NCI-H2107 (cell line): ENCODE measurements around the gene SURF1.
"Not testable (repeated sequence)": the region's sequence is repeated elsewhere in the genome, so short reads cannot be mapped to it uniquely, and the experiment has no call there.

ENCODE experiments used
- DNase-seq: peaks from one replicate; lab custom pipeline; 2025; lab: John Stamatoyannopoulos, UW

SURF1 gene

GRCh38 chr9:133321411-133321935 is 34.8 kb downstream of the SURF1 start:
- no peak for DNase-seq

- DNase-seq = no peak
Measured at GRCh38 chr9:133320421-133320881, 35.8 kb downstream of the SURF1 start.

GRCh38 chr9:133317551-133317950 is 38.7 kb downstream of the SURF1 start:
- not testable (repeated sequence) for DNase-seq

GRCh38 chr9:133315997-133316396 is 40.3 kb downstream of the SURF1 start:
- no peak for DNase-seq

- DNase-seq = no peak
Measured at GRCh38 chr9:133309608-133310007, 46.7 kb downstream of the SURF1 start.

GRCh38 chr9:133307301-133307700 is 49.0 kb downstream of the SURF1 start:
- no peak for DNase-seq

- no peak for DNase-seq
Measured at GRCh38 chr9:133306242-133307204, 49.8 kb downstream of the SURF1 start.

- no peak for DNase-seq
Measured at GRCh38 chr9:133305731-133306130, 50.6 kb downstream of the SURF1 start.

GRCh38 chr9:133304477-133305377 is 51.6 kb downstream of the SURF1 start:
- DNase-seq = no peak

GRCh38 chr9:133304158-133304470 is 52.2 kb downstream of the SURF1 start:
- no peak for DNase-seq

GRCh38 chr9:133303266-133304157 is 52.8 kb downstream of the SURF1 start:
- DNase-seq = no peak
